Neutrophil (primary cell): Measurements from ENCODE around the gene ERICH3.

Experiments used
- H3K27ac ChIP-seq: fragments of 200-600 bp; sonication (generic); 2 replicates; pipeline ENCODE4 v1.5.1; 2016; ENCODE audit warnings: mild to moderate bottlenecking, moderate library complexity
- H3K27me3 ChIP-seq: fragments of 200-600 bp; sonication (generic); 2 replicates; pipeline ENCODE4 v1.6.0; 2016; ENCODE audit warnings: mild to moderate bottlenecking
- H3K36me3 ChIP-seq: fragments of 200-600 bp; sonication (generic); 2 replicates; pipeline ENCODE4 v1.5.1; 2017
- H3K4me1 ChIP-seq, 2 experiments: fragments of 200-600 bp in 1 of 2; sonication (generic) in 1 of 2; 1 replicate in 1 of 2; 2 replicates in 1 of 2; pipeline versions ENCODE4 v1.5.1 to v1.6.1; 2013 to 2016; ENCODE audit warnings: low read depth in 1 of 2, low read length in 1 of 2, mild to moderate bottlenecking in 1 of 2, moderate library complexity in 1 of 2; ENCODE audit not compliant: control insufficient read depth in 1 of 2, insufficient read depth in 1 of 2
- H3K4me3 ChIP-seq, 2 experiments: fragments of 200-600 bp in 1 of 2; sonication (generic) in 1 of 2; 1 replicate in 1 of 2; 2 replicates in 1 of 2; pipeline ENCODE4 v1.5.1; 2013 to 2016; ENCODE audit warnings: low read depth in 1 of 2, low read length in 1 of 2, mild to moderate bottlenecking in 1 of 2, moderate library complexity in 1 of 2
- H3K9me3 ChIP-seq: fragments of 200-600 bp; sonication (generic); 2 replicates; pipeline ENCODE4 v1.5.1; 2016
- CTCF ChIP-seq: fragments of 200-600 bp; sonication (generic); IDR thresholded peaks from 2 replicates; pipeline ENCODE4 v1.5.1; 2016; ENCODE audit warnings: antibody characterized with exemption

ERICH3 gene

GRCh38 chr1:74641876-74642275 lies 31.7 kb downstream of the ERICH3 start:
- H3K4me3 ChIP-seq: no peak overlapping the region
- no peak for TF ChIP-seq CTCF
- no peaks in the 10 kb centered on the region for H3K9me3 ChIP-seq
- H3K27me3 ChIP-seq: no peaks in the 10 kb centered on the region
- H3K36me3 ChIP-seq: no peaks in the 10 kb centered on the region
- H3K27ac ChIP-seq: no peak overlapping the region
- no peaks in the 10 kb centered on the region for H3K4me1 ChIP-seq

GRCh38 chr1:74641161-74641560 lies 32.4 kb downstream of the ERICH3 start:
- Histone ChIP-seq H3K36me3 (no peaks in the 10 kb centered on the region), H3K27ac (no peak overlapping the region), H3K4me1 (no peaks in the 10 kb centered on the region), H3K4me3 (no peak overlapping the region), H3K9me3 (no peaks in the 10 kb centered on the region), H3K27me3 (no peaks in the 10 kb centered on the region)
- no peak for TF ChIP-seq CTCF

GRCh38 chr1:74637296-74637695 lies 36.3 kb downstream of the ERICH3 start:
- H3K27me3 ChIP-seq: no peaks in the 10 kb centered on the region
- H3K9me3 ChIP-seq: no peaks in the 10 kb centered on the region
- H3K36me3 ChIP-seq: no peaks in the 10 kb centered on the region
- no peaks in the 10 kb centered on the region for H3K4me1 ChIP-seq
- H3K4me3 ChIP-seq: no peak overlapping the region
- TF ChIP-seq CTCF: no peak
- H3K27ac ChIP-seq: no peak overlapping the region

GRCh38 chr1:74629283-74629682 lies 44.3 kb downstream of the ERICH3 start:
- Histone ChIP-seq H3K9me3 (no peaks in the 10 kb centered on the region), H3K27me3 (no peaks in the 10 kb centered on the region), H3K4me3 (no peak overlapping the region), H3K36me3 (no peaks in the 10 kb centered on the region), H3K4me1 (no peaks in the 10 kb centered on the region), H3K27ac (no peak overlapping the region)
- TF ChIP-seq CTCF: no peak

GRCh38 chr1:74623716-74624115 lies 49.9 kb downstream of the ERICH3 start:
- Histone ChIP-seq H3K4me1 (no peaks in the 10 kb centered on the region), H3K27me3 (no peaks in the 10 kb centered on the region), H3K27ac (no peak overlapping the region), H3K36me3 (no peaks in the 10 kb centered on the region), H3K9me3 (no peaks in the 10 kb centered on the region), H3K4me3 (no peak overlapping the region)
- no peak for TF ChIP-seq CTCF

GRCh38 chr1:74620242-74620641 lies 53.4 kb downstream of the ERICH3 start:
- Histone ChIP-seq H3K4me3 (no peak overlapping the region), H3K4me1 (no peaks in the 10 kb centered on the region), H3K27me3 (no peaks in the 10 kb centered on the region), H3K9me3 (no peaks in the 10 kb centered on the region), H3K36me3 (no peaks in the 10 kb centered on the region), H3K27ac (no peak overlapping the region)
- no peak for TF ChIP-seq CTCF
